HepG2 (cell line): ENCODE results near the gene STAT5A. TPM values are rescaled to one million over a fixed set of nuclear protein-coding genes. Genes with fewer than 3 reads are reported as not detected.

Experiments used
- ATAC-seq: fragments of 200-7000 bp; cut with Tn5 transposase; 3 replicates; pipeline ENCODE4 v1.9.1; 2020; ENCODE audit warnings: mild to moderate bottlenecking, moderate library complexity
- BruUV-seq: library from RNA; stranded (reverse); fragments of 400-500 nt; replicated peaks from 2 replicates; lab custom pipeline; 2021; lab: Mats Ljungman, UMichigan
- CTCF ChIA-PET: fragments of 300-600 bp; formaldehyde crosslinking; extraction: SDS; loops from one replicate; lab custom pipeline; 2021; ENCODE audit warnings: low total read pairs, inconsistent platforms, low intra/inter-chr PET ratio; lab: Yijun Ruan, JAX
- POLR2A ChIA-PET: fragments of 350-600 bp; sonication (Branson Sonifier 250); formaldehyde crosslinking; loops from one replicate; lab custom pipeline; 2020; ENCODE audit warnings: antibody characterized with exemption, inconsistent platforms; lab: Yijun Ruan, JAX
- DNase-seq: peaks from one replicate; pipeline ENCODE4 v3.0.0-alpha.2; 2015; ENCODE audit warnings: low spot score
- FAIRE-seq: peaks from 3 replicates; lab custom pipeline; 2011; peaks lifted over from hg19 to GRCh38; lab: Jason Lieb, UNC
- H2AFZ ChIP-seq: one replicate; pipeline ENCODE4 v1.6.1; 2011; ENCODE audit warnings: low read length, inconsistent platforms
- H3K27ac ChIP-seq: fragments of 300-600 bp; 3 replicates; pipeline ENCODE4 v1.8.0; 2011; ENCODE audit warnings: mixed run types, mild to moderate bottlenecking, mixed read lengths, low read length, inconsistent platforms; ENCODE audit not compliant: insufficient read depth; ENCODE audit errors: extremely low read length
- H3K27me3 ChIP-seq, 2 experiments: fragments of 200-600 bp in 1 of 2; 2 replicates in 1 of 2; 3 replicates in 1 of 2; pipeline versions ENCODE4 v1.6.0 to v1.8.0; 2011; ENCODE audit warnings: low read length in 2 of 2, mild to moderate bottlenecking in 2 of 2, moderate library complexity in 2 of 2, inconsistent platforms in 1 of 2; ENCODE audit not compliant: insufficient read depth in 2 of 2, control insufficient read depth in 1 of 2
- H3K36me3 ChIP-seq, 2 experiments: fragments of 200-600 bp in 1 of 2; replicated peaks in 1 of 2; 2 replicates in 1 of 2; 3 replicates in 1 of 2; pipeline versions ENCODE4 v1.5.1 to v1.8.0; 2011; ENCODE audit warnings: low read length in 2 of 2, inconsistent platforms in 1 of 2; ENCODE audit not compliant: insufficient read depth in 2 of 2, control insufficient read depth in 1 of 2
- H3K4me1 ChIP-seq: 2 replicates; pipeline ENCODE4 v1.5.1; 2012; ENCODE audit warnings: low read length, inconsistent platforms; ENCODE audit not compliant: insufficient read depth
- H3K4me2 ChIP-seq: 2 replicates; pipeline ENCODE4 v1.6.0; 2011; ENCODE audit warnings: low read depth, low read length, inconsistent platforms
- H3K4me3 ChIP-seq, 3 experiments: fragments of 200-600 bp in 1 of 3; sonication (generic), shearing (Covaris generic) in 1 of 3; replicated peaks in 1 of 3; 2 replicates each; pipeline ENCODE4 v1.5.1; 2011 to 2016; ENCODE audit warnings: low read length in 3 of 3, inconsistent platforms in 2 of 3, low read depth in 2 of 3, mild to moderate bottlenecking in 2 of 3, control low read depth in 1 of 3, mixed read lengths in 1 of 3; ENCODE audit not compliant: insufficient read depth in 1 of 3
- H3K79me2 ChIP-seq: one replicate; pipeline ENCODE4 v1.6.1; 2011; ENCODE audit warnings: low read length, inconsistent platforms; ENCODE audit not compliant: insufficient read depth
- H3K9ac ChIP-seq: 2 replicates; pipeline ENCODE4 v1.6.0; 2011; ENCODE audit warnings: mild to moderate bottlenecking, low read depth, low read length, inconsistent platforms; ENCODE audit not compliant: insufficient read depth
- H3K9me3 ChIP-seq: 2 replicates; pipeline ENCODE4 v1.5.1; 2012; ENCODE audit warnings: mild to moderate bottlenecking, low read length
- H4K20me1 ChIP-seq: 2 replicates; pipeline ENCODE4 v1.6.0; 2011; ENCODE audit warnings: inconsistent platforms, mild to moderate bottlenecking, low read length, moderate library complexity; ENCODE audit not compliant: insufficient read depth
- BHLHE40 ChIP-seq: IDR thresholded peaks from 2 replicates; pipeline ENCODE4 v1.6.1; 2011; ENCODE audit warnings: low read length, improper control_type of control experiment
- FOSL1 ChIP-seq: sonication (generic); formaldehyde crosslinking; IDR thresholded peaks from 2 replicates; pipeline ENCODE4 v1.9.0; 2021; ENCODE audit warnings: missing genetic modification reagents, borderline replicate concordance
- IKZF4 ChIP-seq: sonication (generic); formaldehyde crosslinking; IDR thresholded peaks from 2 replicates; pipeline ENCODE4 v1.5.1; 2020; ENCODE audit warnings: borderline replicate concordance, mild to moderate bottlenecking, low read depth, missing genetic modification reagents; ENCODE audit errors: not compliant biosample characterization
- JUNB ChIP-seq: sonication (generic); formaldehyde crosslinking; IDR thresholded peaks from 2 replicates; pipeline ENCODE4 v1.8.0; 2022; ENCODE audit warnings: missing genetic modification reagents, mild to moderate bottlenecking, borderline replicate concordance
- MED8 ChIP-seq: sonication (generic); formaldehyde crosslinking; IDR thresholded peaks from 2 replicates; pipeline ENCODE4 v1.8.1; 2023; ENCODE audit warnings: mild to moderate bottlenecking, missing genetic modification reagents; ENCODE audit not compliant: insufficient replicate concordance
- MLLT10 ChIP-seq: sonication (generic); formaldehyde crosslinking; IDR thresholded peaks from 2 replicates; pipeline ENCODE4 v1.4.0; 2020; ENCODE audit warnings: missing genetic modification reagents
- NKX3-1 ChIP-seq: sonication (generic); formaldehyde crosslinking; IDR thresholded peaks from 2 replicates; pipeline ENCODE4 v1.5.0; 2020; ENCODE audit warnings: missing genetic modification reagents
- RORA ChIP-seq: sonication (generic); formaldehyde crosslinking; IDR thresholded peaks from 2 replicates; pipeline ENCODE4 v1.5.0; 2020; ENCODE audit warnings: mild to moderate bottlenecking, missing genetic modification reagents, moderate library complexity
- ZNF430 ChIP-seq: sonication (generic); formaldehyde crosslinking; IDR thresholded peaks from 2 replicates; pipeline ENCODE4 v1.9.0; 2021; ENCODE audit warnings: mild to moderate bottlenecking, missing genetic modification reagents
- WGBS: methylation state at CpG from one replicate; pipeline ENCODE4 v1.1.6; 2017; ENCODE audit warnings: low lambda C conversion rate; 5-methylcytosine and 5-hydroxymethylcytosine counted together
- in situ Hi-C: cut with HindIII; loops from 2 replicates; pipeline ENCODE4 v1.10.0; 2017; ENCODE audit warnings: low pct_unique_long_range_greater_than_20kb; ENCODE audit not compliant: extremely low pct_ligation_motif_present
- intact Hi-C: fragments of 100-400 bp; cut with micrococcal nuclease; formaldehyde crosslinking; loops from one replicate; pipeline ENCODE4 v1.10.0; 2022; ENCODE audit not compliant: unreplicated experiment
- polyA plus RNA-seq, 8 experiments: library from polyadenylated mRNA; depleted of rRNA in 3 of 8; stranded (reverse) in 7 of 8; unstranded in 1 of 8; fragments of >200 nt; fragmentation: Illumina TruSeq in 4 of 8; extraction: Trizol in 4 of 8; gene quantifications; 2 replicates each; pipeline versions ENCODE4 v1.2.1 to v1.2.3, GENCODE V29; 2011 to 2016; ENCODE audit warnings: low read depth in 4 of 8, missing spikeins in 1 of 8, mixed read lengths in 1 of 8; ENCODE audit not compliant: insufficient read depth in 1 of 8
- total RNA-seq, 5 experiments: library from RNA; depleted of rRNA; stranded (reverse); fragments of >200 nt; fragmentation: Illumina TruSeq; extraction: Trizol; gene quantifications; 2 replicates each; pipeline ENCODE4 v1.2.3, GENCODE V29; 2016; ENCODE audit warnings: low read depth in 1 of 5
- TF ChIP-seq, protein P1 (sequence below): sonication (generic); formaldehyde crosslinking; IDR thresholded peaks from 2 replicates; pipeline ENCODE4 v1.4.0; 2020; ENCODE audit warnings: missing genetic modification reagents
- TF ChIP-seq, protein P2 (sequence below): sonication (generic); formaldehyde crosslinking; IDR thresholded peaks from 2 replicates; pipeline ENCODE4 v1.4.0; 2020; ENCODE audit warnings: mild to moderate bottlenecking, low read depth, missing genetic modification reagents
- TF ChIP-seq, protein P3 (sequence below): sonication (generic); formaldehyde crosslinking; IDR thresholded peaks from 2 replicates; pipeline ENCODE4 v1.5.0; 2020; ENCODE audit warnings: mild to moderate bottlenecking, missing genetic modification reagents, moderate library complexity
- TF ChIP-seq, protein P4 (sequence below): IDR thresholded peaks from 2 replicates; pipeline ENCODE4 v1.6.1; 2012; ENCODE audit warnings: low read length, improper control_type of control experiment

The STAT5A gene
- total and polyA plus RNA-seq, 2 of the 13 experiments (the other 11 are each of a cell fraction or from before 2014, with no cell fraction given): 1.4 to 4.1 TPM

DNA sequence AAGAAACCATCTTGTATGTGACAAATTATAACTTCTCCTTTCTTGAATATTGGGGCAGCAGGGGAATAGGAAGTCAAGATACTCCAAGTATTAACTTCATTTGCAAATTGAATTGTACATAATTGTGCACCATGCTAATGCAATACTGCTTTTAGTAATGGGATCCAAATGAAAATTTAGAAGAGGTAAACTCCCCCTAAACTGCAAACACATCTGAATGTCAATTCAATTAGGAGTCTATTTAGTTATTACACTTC lies 16.6 kb upstream of the STAT5A start (continued):
- TF ChIP-seq FOSL1 (CRISPR knock-in tag) (no peak), MLLT10 (CRISPR knock-in tag) (no peak)
- TF ChIP-seq, protein P1, sequence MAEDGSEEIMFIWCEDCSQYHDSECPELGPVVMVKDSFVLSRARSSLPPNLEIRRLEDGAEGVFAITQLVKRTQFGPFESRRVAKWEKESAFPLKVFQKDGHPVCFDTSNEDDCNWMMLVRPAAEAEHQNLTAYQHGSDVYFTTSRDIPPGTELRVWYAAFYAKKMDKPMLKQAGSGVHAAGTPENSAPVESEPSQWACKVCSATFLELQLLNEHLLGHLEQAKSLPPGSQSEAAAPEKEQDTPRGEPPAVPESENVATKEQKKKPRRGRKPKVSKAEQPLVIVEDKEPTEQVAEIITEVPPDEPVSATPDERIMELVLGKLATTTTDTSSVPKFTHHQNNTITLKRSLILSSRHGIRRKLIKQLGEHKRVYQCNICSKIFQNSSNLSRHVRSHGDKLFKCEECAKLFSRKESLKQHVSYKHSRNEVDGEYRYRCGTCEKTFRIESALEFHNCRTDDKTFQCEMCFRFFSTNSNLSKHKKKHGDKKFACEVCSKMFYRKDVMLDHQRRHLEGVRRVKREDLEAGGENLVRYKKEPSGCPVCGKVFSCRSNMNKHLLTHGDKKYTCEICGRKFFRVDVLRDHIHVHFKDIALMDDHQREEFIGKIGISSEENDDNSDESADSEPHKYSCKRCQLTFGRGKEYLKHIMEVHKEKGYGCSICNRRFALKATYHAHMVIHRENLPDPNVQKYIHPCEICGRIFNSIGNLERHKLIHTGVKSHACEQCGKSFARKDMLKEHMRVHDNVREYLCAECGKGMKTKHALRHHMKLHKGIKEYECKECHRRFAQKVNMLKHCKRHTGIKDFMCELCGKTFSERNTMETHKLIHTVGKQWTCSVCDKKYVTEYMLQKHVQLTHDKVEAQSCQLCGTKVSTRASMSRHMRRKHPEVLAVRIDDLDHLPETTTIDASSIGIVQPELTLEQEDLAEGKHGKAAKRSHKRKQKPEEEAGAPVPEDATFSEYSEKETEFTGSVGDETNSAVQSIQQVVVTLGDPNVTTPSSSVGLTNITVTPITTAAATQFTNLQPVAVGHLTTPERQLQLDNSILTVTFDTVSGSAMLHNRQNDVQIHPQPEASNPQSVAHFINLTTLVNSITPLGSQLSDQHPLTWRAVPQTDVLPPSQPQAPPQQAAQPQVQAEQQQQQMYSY (CRISPR knock-in tag): no peak
- TF ChIP-seq, all 625 proteins: peak for 0

DNA sequence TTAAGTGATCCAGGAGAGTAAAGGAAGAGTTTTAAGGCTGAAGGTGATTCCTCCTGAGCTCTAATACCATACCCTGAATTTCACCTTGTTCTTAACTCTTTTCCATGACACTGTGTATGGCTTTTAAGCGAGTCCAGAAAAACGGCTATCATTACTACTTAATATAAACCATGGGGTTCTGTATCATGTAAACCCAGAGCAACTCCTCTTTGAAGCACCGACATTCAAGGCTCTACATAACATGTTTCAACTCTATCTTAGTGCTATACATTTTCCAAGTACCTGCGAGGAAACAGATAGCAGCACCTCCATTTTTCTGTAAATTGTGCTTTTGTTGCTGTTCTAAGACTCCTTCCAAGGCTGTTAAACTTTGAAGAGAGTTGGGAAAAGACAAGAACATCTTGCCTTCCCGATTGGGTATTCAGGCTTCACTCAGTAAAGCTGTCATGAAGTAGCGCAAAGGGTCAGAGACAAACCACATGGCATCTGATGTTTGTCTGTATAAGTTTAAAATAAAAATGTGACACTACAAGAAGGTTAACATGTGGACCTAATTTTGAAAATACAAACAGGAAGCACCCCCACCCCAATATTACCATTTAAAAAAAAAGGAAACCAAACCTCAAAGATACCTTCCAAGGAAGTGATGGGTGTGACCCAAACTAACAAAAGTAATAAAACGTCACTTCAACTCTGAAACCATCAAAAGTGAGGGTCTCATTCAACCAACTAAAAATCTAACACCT lies 16.0 kb upstream of the STAT5A start:
- H3K36me3 ChIP-seq: no peaks in the 10 kb centered on the region
- no peaks in the 10 kb centered on the region; a peak in 1 of 5 replicates for H3K27me3 ChIP-seq
- DNase-seq (no peak), ATAC-seq (no peak), FAIRE-seq (no peak)
- H3K4me3 ChIP-seq: no peak overlapping the region
- H3K4me2 ChIP-seq: no peak overlapping the region
- no peaks in the 10 kb centered on the region for H3K9me3 ChIP-seq
- CTCF ChIA-PET: no interaction called here
- BruUV-seq: no TSS peak
- intact Hi-C loops: no loop called here
- no peak overlapping the region for H2AFZ ChIP-seq
- H4K20me1 ChIP-seq: no peaks in the 10 kb centered on the region; the same call in 1 of the 2 replicates
- peaks cover 74% of the 10 kb centered on the region for H3K79me2 ChIP-seq
- H3K4me1 ChIP-seq: peaks cover 84% of the 10 kb centered on the region
- POLR2A ChIA-PET: no interaction called here
- H3K9ac ChIP-seq: no peak overlapping the region
- WGBS: 83% methylated on average over 7 of the region's 7 CpGs
- H3K27ac ChIP-seq: no peak overlapping the region
- in situ Hi-C loops: no loop called here
- TF ChIP-seq BHLHE40: no peak
- TF ChIP-seq, protein P2, sequence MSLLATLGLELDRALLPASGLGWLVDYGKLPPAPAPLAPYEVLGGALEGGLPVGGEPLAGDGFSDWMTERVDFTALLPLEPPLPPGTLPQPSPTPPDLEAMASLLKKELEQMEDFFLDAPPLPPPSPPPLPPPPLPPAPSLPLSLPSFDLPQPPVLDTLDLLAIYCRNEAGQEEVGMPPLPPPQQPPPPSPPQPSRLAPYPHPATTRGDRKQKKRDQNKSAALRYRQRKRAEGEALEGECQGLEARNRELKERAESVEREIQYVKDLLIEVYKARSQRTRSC: no peak
- no peak for TF ChIP-seq IKZF4 (CRISPR knock-in tag)
- no peak for TF ChIP-seq MED8 (CRISPR knock-in tag)
- TF ChIP-seq, protein P3, sequence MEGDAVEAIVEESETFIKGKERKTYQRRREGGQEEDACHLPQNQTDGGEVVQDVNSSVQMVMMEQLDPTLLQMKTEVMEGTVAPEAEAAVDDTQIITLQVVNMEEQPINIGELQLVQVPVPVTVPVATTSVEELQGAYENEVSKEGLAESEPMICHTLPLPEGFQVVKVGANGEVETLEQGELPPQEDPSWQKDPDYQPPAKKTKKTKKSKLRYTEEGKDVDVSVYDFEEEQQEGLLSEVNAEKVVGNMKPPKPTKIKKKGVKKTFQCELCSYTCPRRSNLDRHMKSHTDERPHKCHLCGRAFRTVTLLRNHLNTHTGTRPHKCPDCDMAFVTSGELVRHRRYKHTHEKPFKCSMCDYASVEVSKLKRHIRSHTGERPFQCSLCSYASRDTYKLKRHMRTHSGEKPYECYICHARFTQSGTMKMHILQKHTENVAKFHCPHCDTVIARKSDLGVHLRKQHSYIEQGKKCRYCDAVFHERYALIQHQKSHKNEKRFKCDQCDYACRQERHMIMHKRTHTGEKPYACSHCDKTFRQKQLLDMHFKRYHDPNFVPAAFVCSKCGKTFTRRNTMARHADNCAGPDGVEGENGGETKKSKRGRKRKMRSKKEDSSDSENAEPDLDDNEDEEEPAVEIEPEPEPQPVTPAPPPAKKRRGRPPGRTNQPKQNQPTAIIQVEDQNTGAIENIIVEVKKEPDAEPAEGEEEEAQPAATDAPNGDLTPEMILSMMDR: no peak
- TF ChIP-seq JUNB: no peak
- TF ChIP-seq, protein P4, sequence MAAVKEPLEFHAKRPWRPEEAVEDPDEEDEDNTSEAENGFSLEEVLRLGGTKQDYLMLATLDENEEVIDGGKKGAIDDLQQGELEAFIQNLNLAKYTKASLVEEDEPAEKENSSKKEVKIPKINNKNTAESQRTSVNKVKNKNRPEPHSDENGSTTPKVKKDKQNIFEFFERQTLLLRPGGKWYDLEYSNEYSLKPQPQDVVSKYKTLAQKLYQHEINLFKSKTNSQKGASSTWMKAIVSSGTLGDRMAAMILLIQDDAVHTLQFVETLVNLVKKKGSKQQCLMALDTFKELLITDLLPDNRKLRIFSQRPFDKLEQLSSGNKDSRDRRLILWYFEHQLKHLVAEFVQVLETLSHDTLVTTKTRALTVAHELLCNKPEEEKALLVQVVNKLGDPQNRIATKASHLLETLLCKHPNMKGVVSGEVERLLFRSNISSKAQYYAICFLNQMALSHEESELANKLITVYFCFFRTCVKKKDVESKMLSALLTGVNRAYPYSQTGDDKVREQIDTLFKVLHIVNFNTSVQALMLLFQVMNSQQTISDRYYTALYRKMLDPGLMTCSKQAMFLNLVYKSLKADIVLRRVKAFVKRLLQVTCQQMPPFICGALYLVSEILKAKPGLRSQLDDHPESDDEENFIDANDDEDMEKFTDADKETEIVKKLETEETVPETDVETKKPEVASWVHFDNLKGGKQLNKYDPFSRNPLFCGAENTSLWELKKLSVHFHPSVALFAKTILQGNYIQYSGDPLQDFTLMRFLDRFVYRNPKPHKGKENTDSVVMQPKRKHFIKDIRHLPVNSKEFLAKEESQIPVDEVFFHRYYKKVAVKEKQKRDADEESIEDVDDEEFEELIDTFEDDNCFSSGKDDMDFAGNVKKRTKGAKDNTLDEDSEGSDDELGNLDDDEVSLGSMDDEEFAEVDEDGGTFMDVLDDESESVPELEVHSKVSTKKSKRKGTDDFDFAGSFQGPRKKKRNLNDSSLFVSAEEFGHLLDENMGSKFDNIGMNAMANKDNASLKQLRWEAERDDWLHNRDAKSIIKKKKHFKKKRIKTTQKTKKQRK: no peak
- TF ChIP-seq NKX3-1: no peak
- no peak for TF ChIP-seq ZNF430 (CRISPR knock-in tag)
- TF ChIP-seq RORA (CRISPR knock-in tag): no peak
